Liver (tissue), 3 donors: ENCODE data around the gene SASH1.

Experiments
- EGR1 ChIP-seq, 2 donors: IDR thresholded peaks; 2 replicates each; pipeline ENCODE4 v1.6.1; 2016 to 2018; ENCODE audit warnings: antibody characterized with exemption in 2 of 2, low read depth in 2 of 2
- FOXA1 ChIP-seq: IDR thresholded peaks from 2 replicates; pipeline ENCODE4 v1.6.1; 2016; ENCODE audit warnings: antibody characterized with exemption
- FOXA2 ChIP-seq: IDR thresholded peaks from 2 replicates; pipeline ENCODE4 v1.6.1; 2016; ENCODE audit warnings: antibody characterized with exemption
- HNF4G ChIP-seq: IDR thresholded peaks from 2 replicates; pipeline ENCODE4 v1.6.1; 2016; ENCODE audit warnings: antibody characterized with exemption
- JUND ChIP-seq, 2 donors: IDR thresholded peaks; 2 replicates each; pipeline ENCODE4 v1.6.1; 2016; ENCODE audit warnings: antibody characterized with exemption in 2 of 2
- RAD21 ChIP-seq, 2 donors: IDR thresholded peaks; 2 replicates each; pipeline ENCODE4 v1.6.1; 2016; ENCODE audit warnings: antibody characterized with exemption in 2 of 2, mild to moderate bottlenecking in 2 of 2
- SP1 ChIP-seq: IDR thresholded peaks from 2 replicates; pipeline ENCODE4 v1.6.1; 2018; ENCODE audit warnings: antibody characterized with exemption, mild to moderate bottlenecking
- TAF1 ChIP-seq: conservative IDR thresholded peaks from 2 replicates; pipeline ENCODE4 v1.6.1; 2016; ENCODE audit warnings: antibody characterized with exemption, mild to moderate bottlenecking
- YY1 ChIP-seq: IDR thresholded peaks from 2 replicates; pipeline ENCODE4 v1.6.1; 2016; ENCODE audit warnings: antibody characterized with exemption, mild to moderate bottlenecking
- TF ChIP-seq, protein P1 (sequence below): fragments of 150-350 bp; IDR thresholded peaks from 2 replicates; pipeline ENCODE4 v1.5.1; 2017; ENCODE audit warnings: improper control_type of control experiment, low read depth, low read length; ENCODE audit not compliant: missing input control
- TF ChIP-seq, protein P2 (sequence below): IDR thresholded peaks from 2 replicates; pipeline ENCODE4 v1.6.1; 2016; ENCODE audit warnings: antibody characterized with exemption, mild to moderate bottlenecking
- TF ChIP-seq, protein P3 (sequence below): IDR thresholded peaks from 2 replicates; pipeline ENCODE4 v1.6.1; 2016; ENCODE audit warnings: antibody characterized with exemption
- TF ChIP-seq, protein P4 (sequence below): IDR thresholded peaks from 2 replicates; pipeline ENCODE4 v1.6.1; 2016; ENCODE audit warnings: antibody characterized with exemption
- TF ChIP-seq, protein P5 (sequence below): IDR thresholded peaks from 2 replicates; pipeline ENCODE4 v1.6.1; 2016; ENCODE audit warnings: antibody characterized with exemption
- donor health status: healthy.
- donor health status: healthy.

DNA sequence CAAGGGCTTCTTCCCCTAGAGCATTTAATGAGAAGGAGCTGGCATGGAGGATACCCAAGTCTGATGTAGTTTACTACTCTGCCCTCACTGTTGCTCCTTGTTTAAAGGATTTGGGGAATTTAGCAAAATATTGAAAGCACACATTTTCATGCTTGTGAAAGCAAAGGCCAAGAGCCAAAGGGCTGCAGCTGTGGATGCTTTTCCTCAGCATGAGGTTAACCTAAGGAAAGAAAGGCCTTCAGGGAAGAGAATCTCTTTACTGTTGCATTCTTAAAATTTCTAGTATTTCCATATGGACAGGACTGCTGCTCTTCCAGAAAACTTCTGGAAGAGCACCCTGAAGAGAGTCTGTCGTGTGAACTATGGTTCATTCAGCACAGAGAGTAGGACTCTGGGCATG lies 45.9 kb upstream of the SASH1 start:
- TF ChIP-seq EGR1 (IDR thresholded peaks at IDR 0.05; ENCODE audit: low read depth in 2 of 2) (no peak), SP1 (no peak), RAD21 (IDR thresholded peaks at IDR 0.05) (no peak), HNF4G (no peak), TAF1 (no peak), YY1 (no peak), JUND (IDR thresholded peaks at IDR 0.05) (no peak), FOXA1 (no peak), FOXA2 (no peak)
- TF ChIP-seq, protein P1, sequence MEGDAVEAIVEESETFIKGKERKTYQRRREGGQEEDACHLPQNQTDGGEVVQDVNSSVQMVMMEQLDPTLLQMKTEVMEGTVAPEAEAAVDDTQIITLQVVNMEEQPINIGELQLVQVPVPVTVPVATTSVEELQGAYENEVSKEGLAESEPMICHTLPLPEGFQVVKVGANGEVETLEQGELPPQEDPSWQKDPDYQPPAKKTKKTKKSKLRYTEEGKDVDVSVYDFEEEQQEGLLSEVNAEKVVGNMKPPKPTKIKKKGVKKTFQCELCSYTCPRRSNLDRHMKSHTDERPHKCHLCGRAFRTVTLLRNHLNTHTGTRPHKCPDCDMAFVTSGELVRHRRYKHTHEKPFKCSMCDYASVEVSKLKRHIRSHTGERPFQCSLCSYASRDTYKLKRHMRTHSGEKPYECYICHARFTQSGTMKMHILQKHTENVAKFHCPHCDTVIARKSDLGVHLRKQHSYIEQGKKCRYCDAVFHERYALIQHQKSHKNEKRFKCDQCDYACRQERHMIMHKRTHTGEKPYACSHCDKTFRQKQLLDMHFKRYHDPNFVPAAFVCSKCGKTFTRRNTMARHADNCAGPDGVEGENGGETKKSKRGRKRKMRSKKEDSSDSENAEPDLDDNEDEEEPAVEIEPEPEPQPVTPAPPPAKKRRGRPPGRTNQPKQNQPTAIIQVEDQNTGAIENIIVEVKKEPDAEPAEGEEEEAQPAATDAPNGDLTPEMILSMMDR: no peak
- TF ChIP-seq, protein P2, sequence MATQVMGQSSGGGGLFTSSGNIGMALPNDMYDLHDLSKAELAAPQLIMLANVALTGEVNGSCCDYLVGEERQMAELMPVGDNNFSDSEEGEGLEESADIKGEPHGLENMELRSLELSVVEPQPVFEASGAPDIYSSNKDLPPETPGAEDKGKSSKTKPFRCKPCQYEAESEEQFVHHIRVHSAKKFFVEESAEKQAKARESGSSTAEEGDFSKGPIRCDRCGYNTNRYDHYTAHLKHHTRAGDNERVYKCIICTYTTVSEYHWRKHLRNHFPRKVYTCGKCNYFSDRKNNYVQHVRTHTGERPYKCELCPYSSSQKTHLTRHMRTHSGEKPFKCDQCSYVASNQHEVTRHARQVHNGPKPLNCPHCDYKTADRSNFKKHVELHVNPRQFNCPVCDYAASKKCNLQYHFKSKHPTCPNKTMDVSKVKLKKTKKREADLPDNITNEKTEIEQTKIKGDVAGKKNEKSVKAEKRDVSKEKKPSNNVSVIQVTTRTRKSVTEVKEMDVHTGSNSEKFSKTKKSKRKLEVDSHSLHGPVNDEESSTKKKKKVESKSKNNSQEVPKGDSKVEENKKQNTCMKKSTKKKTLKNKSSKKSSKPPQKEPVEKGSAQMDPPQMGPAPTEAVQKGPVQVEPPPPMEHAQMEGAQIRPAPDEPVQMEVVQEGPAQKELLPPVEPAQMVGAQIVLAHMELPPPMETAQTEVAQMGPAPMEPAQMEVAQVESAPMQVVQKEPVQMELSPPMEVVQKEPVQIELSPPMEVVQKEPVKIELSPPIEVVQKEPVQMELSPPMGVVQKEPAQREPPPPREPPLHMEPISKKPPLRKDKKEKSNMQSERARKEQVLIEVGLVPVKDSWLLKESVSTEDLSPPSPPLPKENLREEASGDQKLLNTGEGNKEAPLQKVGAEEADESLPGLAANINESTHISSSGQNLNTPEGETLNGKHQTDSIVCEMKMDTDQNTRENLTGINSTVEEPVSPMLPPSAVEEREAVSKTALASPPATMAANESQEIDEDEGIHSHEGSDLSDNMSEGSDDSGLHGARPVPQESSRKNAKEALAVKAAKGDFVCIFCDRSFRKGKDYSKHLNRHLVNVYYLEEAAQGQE: no peak
- TF ChIP-seq, protein P3, sequence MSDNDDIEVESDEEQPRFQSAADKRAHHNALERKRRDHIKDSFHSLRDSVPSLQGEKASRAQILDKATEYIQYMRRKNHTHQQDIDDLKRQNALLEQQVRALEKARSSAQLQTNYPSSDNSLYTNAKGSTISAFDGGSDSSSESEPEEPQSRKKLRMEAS: no peak
- TF ChIP-seq, protein P4, sequence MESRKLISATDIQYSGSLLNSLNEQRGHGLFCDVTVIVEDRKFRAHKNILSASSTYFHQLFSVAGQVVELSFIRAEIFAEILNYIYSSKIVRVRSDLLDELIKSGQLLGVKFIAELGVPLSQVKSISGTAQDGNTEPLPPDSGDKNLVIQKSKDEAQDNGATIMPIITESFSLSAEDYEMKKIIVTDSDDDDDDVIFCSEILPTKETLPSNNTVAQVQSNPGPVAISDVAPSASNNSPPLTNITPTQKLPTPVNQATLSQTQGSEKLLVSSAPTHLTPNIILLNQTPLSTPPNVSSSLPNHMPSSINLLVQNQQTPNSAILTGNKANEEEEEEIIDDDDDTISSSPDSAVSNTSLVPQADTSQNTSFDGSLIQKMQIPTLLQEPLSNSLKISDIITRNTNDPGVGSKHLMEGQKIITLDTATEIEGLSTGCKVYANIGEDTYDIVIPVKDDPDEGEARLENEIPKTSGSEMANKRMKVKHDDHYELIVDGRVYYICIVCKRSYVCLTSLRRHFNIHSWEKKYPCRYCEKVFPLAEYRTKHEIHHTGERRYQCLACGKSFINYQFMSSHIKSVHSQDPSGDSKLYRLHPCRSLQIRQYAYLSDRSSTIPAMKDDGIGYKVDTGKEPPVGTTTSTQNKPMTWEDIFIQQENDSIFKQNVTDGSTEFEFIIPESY: no peak
- TF ChIP-seq, protein P5, sequence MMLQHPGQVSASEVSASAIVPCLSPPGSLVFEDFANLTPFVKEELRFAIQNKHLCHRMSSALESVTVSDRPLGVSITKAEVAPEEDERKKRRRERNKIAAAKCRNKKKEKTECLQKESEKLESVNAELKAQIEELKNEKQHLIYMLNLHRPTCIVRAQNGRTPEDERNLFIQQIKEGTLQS: no peak
